ENCODE results near the gene GPBP1. TPM values are rescaled to one million over a fixed set of nuclear protein-coding genes. Genes with fewer than 3 reads are reported as not detected.

GPBP1 gene
- total RNA-seq, 1 experiment from 2014 or later = 54.4 TPM

GRCh38 chr5:57262541-57262940, 88.7 kb downstream of the GPBP1 start:
- CTCF ChIA-PET = no interaction called here
- POLR2A ChIA-PET = no interaction called here
- no TSS peak for BruUV-seq (replicated peaks)
- no peak for DNase-seq (ENCODE audit: low read depth, low spot score)
- Histone ChIP-seq H3K4me3 (ENCODE audit: low read depth in 2 of 2, low read length in 2 of 2) (no peak overlapping the region), H3K36me3 (ENCODE audit: control insufficient read depth, insufficient read depth, low read length) (peaks cover 17% of the 10 kb centered on the region), H3K4me1 (ENCODE audit: control insufficient read depth, insufficient read depth, low read length) (no peaks in the 10 kb centered on the region), H3K27ac (ENCODE audit: low read length) (no peak overlapping the region), H3K27me3 (ENCODE audit: control insufficient read depth, insufficient read depth, low read length) (no peaks in the 10 kb centered on the region), H3K9me3 (ENCODE audit: control insufficient read depth, insufficient read depth, low read depth, low read length) (no peaks in the 10 kb centered on the region)
- intact Hi-C loops (cut with micrococcal nuclease; ENCODE audit: unreplicated experiment) = no loop called here
- TF ChIP-seq SIN3A (IDR thresholded peaks at IDR 0.05; ENCODE audit: borderline replicate concordance, insufficient read depth, low read depth, low read length) = no peak
- no peak for TF ChIP-seq TCF7L2 (IDR thresholded peaks at IDR 0.05; ENCODE audit: low read depth, low read length)
- no peak for TF ChIP-seq REST (IDR thresholded peaks at IDR 0.05; ENCODE audit: insufficient read depth in 1 of 2, low read depth in 2 of 2, low read length in 1 of 2)
- TF ChIP-seq, protein P1, sequence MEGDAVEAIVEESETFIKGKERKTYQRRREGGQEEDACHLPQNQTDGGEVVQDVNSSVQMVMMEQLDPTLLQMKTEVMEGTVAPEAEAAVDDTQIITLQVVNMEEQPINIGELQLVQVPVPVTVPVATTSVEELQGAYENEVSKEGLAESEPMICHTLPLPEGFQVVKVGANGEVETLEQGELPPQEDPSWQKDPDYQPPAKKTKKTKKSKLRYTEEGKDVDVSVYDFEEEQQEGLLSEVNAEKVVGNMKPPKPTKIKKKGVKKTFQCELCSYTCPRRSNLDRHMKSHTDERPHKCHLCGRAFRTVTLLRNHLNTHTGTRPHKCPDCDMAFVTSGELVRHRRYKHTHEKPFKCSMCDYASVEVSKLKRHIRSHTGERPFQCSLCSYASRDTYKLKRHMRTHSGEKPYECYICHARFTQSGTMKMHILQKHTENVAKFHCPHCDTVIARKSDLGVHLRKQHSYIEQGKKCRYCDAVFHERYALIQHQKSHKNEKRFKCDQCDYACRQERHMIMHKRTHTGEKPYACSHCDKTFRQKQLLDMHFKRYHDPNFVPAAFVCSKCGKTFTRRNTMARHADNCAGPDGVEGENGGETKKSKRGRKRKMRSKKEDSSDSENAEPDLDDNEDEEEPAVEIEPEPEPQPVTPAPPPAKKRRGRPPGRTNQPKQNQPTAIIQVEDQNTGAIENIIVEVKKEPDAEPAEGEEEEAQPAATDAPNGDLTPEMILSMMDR (IDR thresholded peaks at IDR 0.05) = no peak
- TF ChIP-seq POLR2AphosphoS5 (IDR thresholded peaks at IDR 0.05; ENCODE audit: low read depth, low read length) = no peak
- ATAC-seq = no peak
- in situ Hi-C loops (cut with HindIII; ENCODE audit: low pct_unique_long_range_greater_than_20kb, low sequenced_read_pairs) = no loop called here

- intact Hi-C loops (cut with micrococcal nuclease; ENCODE audit: unreplicated experiment) = no loop called here
- ChIA-PET CTCF (no interaction called here), POLR2A (no interaction called here)
- no TSS peak for BruUV-seq (replicated peaks)
- in situ Hi-C loops (cut with HindIII; ENCODE audit: low pct_unique_long_range_greater_than_20kb, low sequenced_read_pairs) = no loop called here
- ATAC-seq (no peak), DNase-seq (ENCODE audit: low read depth, low spot score) (no peak)
- Histone ChIP-seq H3K36me3 (ENCODE audit: control insufficient read depth, insufficient read depth, low read length) (peaks cover 3% of the 10 kb centered on the region; the same call in 1 of the 2 replicates), H3K4me1 (ENCODE audit: control insufficient read depth, insufficient read depth, low read length) (no peaks in the 10 kb centered on the region), H3K9me3 (ENCODE audit: control insufficient read depth, insufficient read depth, low read depth, low read length) (no peaks in the 10 kb centered on the region), H3K27ac (ENCODE audit: low read length) (no peak overlapping the region), H3K27me3 (ENCODE audit: control insufficient read depth, insufficient read depth, low read length) (no peaks in the 10 kb centered on the region), H3K4me3 (ENCODE audit: low read depth in 2 of 2, low read length in 2 of 2) (no peak overlapping the region)
- TF ChIP-seq, protein P1 (IDR thresholded peaks at IDR 0.05) = no peak
- no peak for TF ChIP-seq SIN3A (IDR thresholded peaks at IDR 0.05; ENCODE audit: borderline replicate concordance, insufficient read depth, low read depth, low read length)
- no peak for TF ChIP-seq REST (IDR thresholded peaks at IDR 0.05; ENCODE audit: insufficient read depth in 1 of 2, low read depth in 2 of 2, low read length in 1 of 2)
- no peak for TF ChIP-seq TCF7L2 (IDR thresholded peaks at IDR 0.05; ENCODE audit: low read depth, low read length)
- no peak for TF ChIP-seq POLR2AphosphoS5 (IDR thresholded peaks at IDR 0.05; ENCODE audit: low read depth, low read length)
Measured at GRCh38 chr5:57267805-57268204, 93.9 kb downstream of the GPBP1 start.
